ENCODE measurements around the gene RHOT2.

GRCh38 chr16:680967-681745, 13.2 kb downstream of the RHOT2 start:
- TF ChIP-seq CTCF (IDR thresholded peaks at IDR 0.05; ENCODE audit: insufficient read depth, low read depth, low read length) (no peak), EZH2 (IDR thresholded peaks at IDR 0.05; ENCODE audit: insufficient read depth, low read length) (no peak)
